Hepatocyte (in vitro differentiated cells): ENCODE measurements around the gene LDLRAD1.
"Not testable (repeated sequence)": the region's sequence is repeated elsewhere in the genome, so short reads cannot be mapped to it uniquely, and the experiment has no call there.

ENCODE experiments used
- EZH2phosphoT487 ChIP-seq: fragments of 200-600 bp; sonication (generic); IDR thresholded peaks from one replicate; pipeline ENCODE4 v1.6.1; 2018; ENCODE audit warnings: antibody characterized with exemption, mild to moderate bottlenecking, low read depth, moderate library complexity; ENCODE audit not compliant: unreplicated experiment, severe bottlenecking
- TF ChIP-seq, protein P1 (sequence below): fragments of 200-600 bp; sonication (generic); IDR thresholded peaks from 2 replicates; pipeline ENCODE4 v1.5.1; 2016; ENCODE audit warnings: antibody characterized with exemption, mild to moderate bottlenecking; ENCODE audit not compliant: poor library complexity

DNA sequence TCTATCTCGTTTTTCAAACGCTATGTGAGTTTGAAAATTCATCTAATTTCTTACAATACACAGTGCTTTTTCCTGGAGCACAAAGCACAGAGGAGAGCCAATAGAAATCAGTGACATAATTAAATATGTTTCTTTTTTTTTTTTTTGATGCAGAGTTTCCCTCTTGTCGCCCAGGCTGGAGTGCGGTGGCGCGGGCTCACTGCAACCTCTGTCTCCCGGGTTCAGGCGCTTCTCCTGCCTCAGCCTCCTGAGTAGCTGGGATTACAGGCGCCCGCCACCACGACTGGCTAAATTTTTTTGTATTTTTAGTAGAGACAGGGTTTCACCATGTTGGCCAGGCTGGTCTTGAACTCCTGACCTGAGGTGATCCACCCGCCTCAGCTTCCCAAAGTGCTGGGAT, 32.4 kb upstream of the LDLRAD1 start:
- TF ChIP-seq, protein P1, sequence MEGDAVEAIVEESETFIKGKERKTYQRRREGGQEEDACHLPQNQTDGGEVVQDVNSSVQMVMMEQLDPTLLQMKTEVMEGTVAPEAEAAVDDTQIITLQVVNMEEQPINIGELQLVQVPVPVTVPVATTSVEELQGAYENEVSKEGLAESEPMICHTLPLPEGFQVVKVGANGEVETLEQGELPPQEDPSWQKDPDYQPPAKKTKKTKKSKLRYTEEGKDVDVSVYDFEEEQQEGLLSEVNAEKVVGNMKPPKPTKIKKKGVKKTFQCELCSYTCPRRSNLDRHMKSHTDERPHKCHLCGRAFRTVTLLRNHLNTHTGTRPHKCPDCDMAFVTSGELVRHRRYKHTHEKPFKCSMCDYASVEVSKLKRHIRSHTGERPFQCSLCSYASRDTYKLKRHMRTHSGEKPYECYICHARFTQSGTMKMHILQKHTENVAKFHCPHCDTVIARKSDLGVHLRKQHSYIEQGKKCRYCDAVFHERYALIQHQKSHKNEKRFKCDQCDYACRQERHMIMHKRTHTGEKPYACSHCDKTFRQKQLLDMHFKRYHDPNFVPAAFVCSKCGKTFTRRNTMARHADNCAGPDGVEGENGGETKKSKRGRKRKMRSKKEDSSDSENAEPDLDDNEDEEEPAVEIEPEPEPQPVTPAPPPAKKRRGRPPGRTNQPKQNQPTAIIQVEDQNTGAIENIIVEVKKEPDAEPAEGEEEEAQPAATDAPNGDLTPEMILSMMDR, result not testable (repeated sequence)
- not testable (repeated sequence) for TF ChIP-seq EZH2phosphoT487
